Pancreas (tissue), 10 donors: ENCODE data around the gene OSBPL8. TPM values are rescaled to one million over a fixed set of nuclear protein-coding genes. Genes with fewer than 3 reads are reported as not detected.

ENCODE experiments used
- ATAC-seq, 4 donors: fragments of 200-7000 bp; cut with Tn5 transposase; one replicate each; pipeline versions ENCODE4 v1.8.0 to v1.9.1; 2020; ENCODE audit warnings: mild to moderate bottlenecking in 4 of 4, moderate library complexity in 4 of 4
- DNase-seq, 6 donors: peaks; one replicate each; pipeline ENCODE4 v3.0.0-alpha.2; 2020
- FAIRE-seq: peaks from 2 replicates; lab custom pipeline; 2012; peaks lifted over from hg19 to GRCh38; lab: Jason Lieb, UNC
- H3K27ac ChIP-seq, 4 donors: fragments of 200-600 bp; sonication (generic); 1 replicate in 3 of 4; 2 replicates in 1 of 4; pipeline versions ENCODE4 v1.5.0 to v1.8.0; 2020
- H3K27me3 ChIP-seq, 4 donors: fragments of 200-600 bp; one replicate each; pipeline ENCODE4 v1.8.0; 2021
- H3K36me3 ChIP-seq, 3 donors: fragments of 200-600 bp; sonication (generic) in 1 of 3; one replicate each; pipeline versions ENCODE4 v1.5.0 to v1.8.0; 2020 to 2021
- H3K4me1 ChIP-seq, 3 donors: fragments of 200-600 bp; one replicate each; pipeline ENCODE4 v1.8.0; 2021
- H3K4me3 ChIP-seq, 4 donors: fragments of 200-600 bp; sonication (generic) in 2 of 4; one replicate each; pipeline versions ENCODE4 v1.5.0 to v1.8.0; 2020 to 2021
- H3K9me3 ChIP-seq, 4 donors: fragments of 200-600 bp; one replicate each; pipeline ENCODE4 v1.8.0; 2021
- WGBS, 2 donors: extraction: QIAGEN DNeasy Blood & Tissue Kit; methylation state at CpG; one replicate each; pipeline ENCODE4 v1.1.7; 2013; 5-methylcytosine and 5-hydroxymethylcytosine counted together
- intact Hi-C, 3 donors: fragments of 100-400 bp; cut with DNase I; formaldehyde crosslinking; loops; one replicate each; pipeline versions ENCODE4 v1.11.1 to v1.14.2; 2022
- polyA plus RNA-seq, 2 donors: library from polyadenylated mRNA; stranded (reverse); fragments of 200-250 nt; gene quantifications; one replicate each; pipeline ENCODE4 v1.2.3, GENCODE V29; 2013
- total RNA-seq, 6 donors: library from RNA; stranded (reverse); fragmentation: NEBNext Ultra II Directional in 4 of 6; extraction: Animal tissue kit (Norgen Biotek cat#: 25700) in 4 of 6; gene quantifications; one replicate each; pipeline versions ENCODE4 v1.2.1 to v1.2.4, GENCODE V29; 2021 to 2023
- TF ChIP-seq, protein P1 (sequence below), 4 donors: fragments of 200-600 bp; sonication (generic) in 3 of 4; IDR thresholded peaks; one replicate each; pipeline versions ENCODE4 v1.5.0 to v1.8.0; 2021; ENCODE audit warnings: antibody characterized with exemption in 4 of 4
- donor health status: healthy with polysubstance abuse.
- donor health status: DM: no; HTN: no; CAD: no; lungs with moderate emphysema.
- donor health status: DM: no; HTN: no; CAD: no.
- donor health status: control.
- donor health status: control.
- donor health status: Bipolar disorder and iron deficiency.
- donor health status: DM: yes; HTN: yes; CAD: no.
- donor health status: DM: no; HTN: no; CAD: no.
- donor health status: DM: no; HTN: no; CAD: no.
- donor health status: DM: yes; HTN: yes; CAD: no.

OSBPL8 gene
- total and polyA plus RNA-seq, 8 donors, result 3.6 to 39.6 (median 22.7) TPM

DNA sequence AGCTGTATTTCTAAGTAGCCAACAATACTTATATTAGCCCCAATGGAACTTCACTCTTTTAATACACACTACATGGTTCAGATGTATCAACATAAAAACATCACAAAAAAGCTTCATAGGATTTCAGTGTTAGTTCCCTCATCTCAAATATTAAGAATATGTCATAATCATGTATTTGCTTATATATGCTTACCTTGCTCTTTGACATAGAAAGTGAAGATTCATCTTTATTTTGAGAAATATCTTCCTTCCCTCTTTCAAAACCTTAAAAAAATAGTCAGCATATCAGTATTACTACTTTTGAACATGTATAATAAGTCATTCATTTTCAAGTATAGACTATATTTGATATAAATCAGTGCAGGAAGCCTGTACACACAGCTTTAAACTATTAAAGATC, 149.2 kb downstream of the OSBPL8 start:
- Histone ChIP-seq H3K27me3 (no peaks in the 10 kb centered on the region), H3K4me3 (no peak overlapping the region), H3K27ac (no peak overlapping the region), H3K9me3 (no peaks in the 10 kb centered on the region), H3K36me3 (no peaks in the 10 kb centered on the region), H3K4me1 (no peaks in the 10 kb centered on the region)
- FAIRE-seq (no peak), DNase-seq (no peak), ATAC-seq (no peak)
- TF ChIP-seq, protein P1, sequence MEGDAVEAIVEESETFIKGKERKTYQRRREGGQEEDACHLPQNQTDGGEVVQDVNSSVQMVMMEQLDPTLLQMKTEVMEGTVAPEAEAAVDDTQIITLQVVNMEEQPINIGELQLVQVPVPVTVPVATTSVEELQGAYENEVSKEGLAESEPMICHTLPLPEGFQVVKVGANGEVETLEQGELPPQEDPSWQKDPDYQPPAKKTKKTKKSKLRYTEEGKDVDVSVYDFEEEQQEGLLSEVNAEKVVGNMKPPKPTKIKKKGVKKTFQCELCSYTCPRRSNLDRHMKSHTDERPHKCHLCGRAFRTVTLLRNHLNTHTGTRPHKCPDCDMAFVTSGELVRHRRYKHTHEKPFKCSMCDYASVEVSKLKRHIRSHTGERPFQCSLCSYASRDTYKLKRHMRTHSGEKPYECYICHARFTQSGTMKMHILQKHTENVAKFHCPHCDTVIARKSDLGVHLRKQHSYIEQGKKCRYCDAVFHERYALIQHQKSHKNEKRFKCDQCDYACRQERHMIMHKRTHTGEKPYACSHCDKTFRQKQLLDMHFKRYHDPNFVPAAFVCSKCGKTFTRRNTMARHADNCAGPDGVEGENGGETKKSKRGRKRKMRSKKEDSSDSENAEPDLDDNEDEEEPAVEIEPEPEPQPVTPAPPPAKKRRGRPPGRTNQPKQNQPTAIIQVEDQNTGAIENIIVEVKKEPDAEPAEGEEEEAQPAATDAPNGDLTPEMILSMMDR (IDR thresholded peaks at IDR 0.05), result no peak
- intact Hi-C loops, result no loop called here

DNA sequence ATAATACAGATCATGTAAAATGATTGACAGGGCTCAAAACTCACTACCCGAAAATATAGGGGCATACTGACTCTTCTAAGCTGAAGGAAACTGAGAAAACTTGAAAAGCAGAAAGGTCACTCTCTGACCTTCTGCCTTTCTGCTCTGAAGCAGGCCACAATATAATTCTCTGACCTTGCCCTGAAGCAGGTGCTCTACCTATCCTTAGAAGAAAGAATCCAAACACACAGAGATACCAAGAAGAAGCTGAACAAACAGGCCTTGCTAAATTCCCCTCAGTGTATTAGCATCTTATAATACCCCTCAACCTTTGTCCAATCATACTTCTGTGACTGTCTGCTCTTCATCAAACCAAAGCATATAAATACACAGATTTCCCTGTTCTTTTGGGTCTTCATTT, 150.5 kb downstream of the OSBPL8 start:
- Histone ChIP-seq H3K9me3 (no peaks in the 10 kb centered on the region), H3K4me3 (no peak overlapping the region), H3K27me3 (no peaks in the 10 kb centered on the region), H3K27ac (no peak overlapping the region), H3K36me3 (no peaks in the 10 kb centered on the region), H3K4me1 (no peaks in the 10 kb centered on the region)
- ATAC-seq, result no peak
- no peak for FAIRE-seq
- 66 to 71% methylated on average over 1 of the region's 1 CpG for WGBS, 2 donors
- no peak for DNase-seq
- intact Hi-C loops, result no loop called here
- TF ChIP-seq, protein P1 (IDR thresholded peaks at IDR 0.05), result no peak

DNA sequence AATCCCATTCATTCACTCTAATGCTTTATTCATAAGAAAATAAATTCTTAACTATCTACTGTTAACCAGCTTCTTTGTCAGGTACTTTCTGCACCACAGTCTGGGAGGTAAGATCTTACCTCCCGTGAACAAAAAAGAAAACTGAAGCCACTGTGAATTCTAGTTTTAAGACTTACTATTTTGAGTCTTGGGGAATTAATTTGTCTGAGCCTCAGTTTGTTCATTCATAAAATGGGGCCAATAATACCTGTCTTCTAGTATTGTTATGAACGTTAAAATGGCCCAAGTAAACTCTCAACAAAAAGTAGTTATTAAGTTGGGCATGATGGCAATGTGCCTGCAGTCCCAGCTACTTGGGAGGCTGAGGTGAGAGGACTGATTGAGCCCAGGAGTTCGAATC, 151.9 kb downstream of the OSBPL8 start:
- Histone ChIP-seq H3K9me3 (no peaks in the 10 kb centered on the region), H3K27ac (no peak overlapping the region), H3K4me3 (no peak overlapping the region), H3K27me3 (no peaks in the 10 kb centered on the region), H3K4me1 (no peaks in the 10 kb centered on the region), H3K36me3 (no peaks in the 10 kb centered on the region)
- 93 to 98% methylated on average over 3 of the region's 3 CpGs for WGBS, 2 donors
- ATAC-seq (no peak), FAIRE-seq (no peak), DNase-seq (no peak)
- intact Hi-C loops, result no loop called here
- TF ChIP-seq, protein P1 (IDR thresholded peaks at IDR 0.05), result no peak

DNA sequence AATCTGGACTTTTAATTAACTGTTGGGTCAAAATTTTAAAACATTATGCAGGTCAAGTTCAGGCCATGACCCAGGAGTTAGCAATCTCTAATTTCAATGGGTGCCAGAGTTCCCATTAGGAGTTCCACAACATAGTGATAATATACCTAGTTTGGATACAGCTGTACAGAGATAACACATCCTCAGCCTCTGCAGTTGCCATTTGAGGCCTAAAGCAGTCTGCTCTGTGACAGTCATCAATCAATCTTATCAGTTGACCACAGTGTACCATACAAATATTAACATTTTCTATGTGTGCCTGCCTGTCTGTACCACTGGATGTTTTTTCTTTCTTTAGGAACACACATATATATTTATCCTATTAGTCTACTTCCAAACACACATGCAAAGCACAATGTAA, 157.3 kb downstream of the OSBPL8 start:
- Histone ChIP-seq H3K9me3 (no peaks in the 10 kb centered on the region), H3K27me3 (no peaks in the 10 kb centered on the region), H3K4me1 (no peaks in the 10 kb centered on the region), H3K36me3 (no peaks in the 10 kb centered on the region), H3K4me3 (no peak overlapping the region), H3K27ac (no peak overlapping the region)
- ATAC-seq (no peak), DNase-seq (no peak), FAIRE-seq (no peak)
- TF ChIP-seq, protein P1 (IDR thresholded peaks at IDR 0.05), result no peak
- intact Hi-C loops, result no loop called here

DNA sequence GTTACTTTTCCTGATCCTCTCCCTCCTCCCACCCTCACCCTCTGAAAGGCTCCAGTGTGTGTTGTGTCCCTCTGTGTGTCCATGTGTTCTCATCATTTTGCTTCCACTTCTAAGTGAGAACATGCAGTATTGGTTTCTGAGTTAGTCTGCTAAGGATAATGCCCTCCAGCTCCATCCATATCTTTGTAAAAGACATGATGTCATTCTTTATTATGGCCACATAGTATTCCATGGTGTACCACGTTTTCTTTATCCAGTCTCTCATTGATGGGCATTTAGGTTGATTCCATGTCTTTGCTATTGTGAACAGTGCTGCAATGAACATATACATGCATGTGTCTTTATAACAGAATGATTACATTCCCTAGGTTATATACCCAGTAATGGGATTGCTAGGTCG, 159.4 kb downstream of the OSBPL8 start:
- Histone ChIP-seq H3K4me3 (no peak overlapping the region), H3K27me3 (no peaks in the 10 kb centered on the region), H3K4me1 (no peaks in the 10 kb centered on the region), H3K27ac (no peak overlapping the region), H3K36me3 (no peaks in the 10 kb centered on the region), H3K9me3 (no peaks in the 10 kb centered on the region)
- intact Hi-C loops, result no loop called here
- FAIRE-seq, result no peak
- 85 to 94% methylated on average over 2 of the region's 2 CpGs for WGBS, 2 donors
- TF ChIP-seq, protein P1 (IDR thresholded peaks at IDR 0.05), result no peak
- no peak for DNase-seq
- ATAC-seq, result no peak
